ENCODE results near the gene RIPOR2.

RIPOR2 gene, protein sequence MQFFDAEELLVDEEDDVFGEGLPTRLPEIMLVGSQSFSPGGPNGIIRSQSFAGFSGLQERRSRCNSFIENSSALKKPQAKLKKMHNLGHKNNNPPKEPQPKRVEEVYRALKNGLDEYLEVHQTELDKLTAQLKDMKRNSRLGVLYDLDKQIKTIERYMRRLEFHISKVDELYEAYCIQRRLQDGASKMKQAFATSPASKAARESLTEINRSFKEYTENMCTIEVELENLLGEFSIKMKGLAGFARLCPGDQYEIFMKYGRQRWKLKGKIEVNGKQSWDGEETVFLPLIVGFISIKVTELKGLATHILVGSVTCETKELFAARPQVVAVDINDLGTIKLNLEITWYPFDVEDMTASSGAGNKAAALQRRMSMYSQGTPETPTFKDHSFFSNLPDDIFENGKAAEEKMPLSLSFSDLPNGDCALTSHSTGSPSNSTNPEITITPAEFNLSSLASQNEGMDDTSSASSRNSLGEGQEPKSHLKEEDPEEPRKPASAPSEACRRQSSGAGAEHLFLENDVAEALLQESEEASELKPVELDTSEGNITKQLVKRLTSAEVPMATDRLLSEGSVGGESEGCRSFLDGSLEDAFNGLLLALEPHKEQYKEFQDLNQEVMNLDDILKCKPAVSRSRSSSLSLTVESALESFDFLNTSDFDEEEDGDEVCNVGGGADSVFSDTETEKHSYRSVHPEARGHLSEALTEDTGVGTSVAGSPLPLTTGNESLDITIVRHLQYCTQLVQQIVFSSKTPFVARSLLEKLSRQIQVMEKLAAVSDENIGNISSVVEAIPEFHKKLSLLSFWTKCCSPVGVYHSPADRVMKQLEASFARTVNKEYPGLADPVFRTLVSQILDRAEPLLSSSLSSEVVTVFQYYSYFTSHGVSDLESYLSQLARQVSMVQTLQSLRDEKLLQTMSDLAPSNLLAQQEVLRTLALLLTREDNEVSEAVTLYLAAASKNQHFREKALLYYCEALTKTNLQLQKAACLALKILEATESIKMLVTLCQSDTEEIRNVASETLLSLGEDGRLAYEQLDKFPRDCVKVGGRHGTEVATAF

DNA sequence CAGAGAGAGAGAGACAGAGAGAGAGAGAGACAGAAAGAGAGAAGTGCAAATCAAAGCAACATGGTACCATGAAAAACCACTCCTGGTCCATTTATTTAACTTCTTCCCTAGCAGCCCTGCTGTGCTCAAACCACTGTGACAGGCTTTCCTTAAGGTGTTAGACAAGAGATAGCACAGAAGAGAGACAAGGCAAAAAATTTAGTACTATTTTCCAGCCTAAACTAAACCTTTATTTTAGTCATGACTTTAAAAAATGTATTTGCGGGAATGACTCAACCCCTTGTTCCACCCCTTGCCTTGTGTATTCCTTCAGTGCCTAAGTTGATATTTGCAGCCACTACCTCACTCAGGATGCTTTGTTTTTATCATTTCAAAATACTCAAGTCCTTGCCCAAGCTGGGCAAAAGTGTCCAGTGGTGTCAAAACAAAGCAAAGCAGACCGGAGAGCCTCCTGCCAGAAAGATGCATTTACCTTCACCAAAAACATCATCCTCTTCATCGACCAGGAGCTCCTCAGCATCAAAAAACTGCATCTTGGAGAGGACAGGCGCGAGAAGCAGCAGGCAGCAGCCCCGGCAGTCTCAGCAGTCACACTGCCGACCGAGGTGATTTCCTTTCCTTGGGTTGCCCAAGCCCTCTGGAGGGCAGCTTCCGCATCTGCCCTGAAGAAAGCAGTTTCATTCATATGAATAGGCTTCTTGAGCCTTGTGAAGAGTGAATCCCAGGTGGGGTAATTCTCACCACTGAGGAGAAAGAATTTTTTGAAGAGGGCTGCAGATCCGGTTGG lies at the start of gene RIPOR2:
TSS of gene RIPOR2 (minus strand) at position 595 of the 787 bp plus-strand sequence. CDS start at position 533, 62 bp downstream.
- TF ChIP-seq, protein P1, sequence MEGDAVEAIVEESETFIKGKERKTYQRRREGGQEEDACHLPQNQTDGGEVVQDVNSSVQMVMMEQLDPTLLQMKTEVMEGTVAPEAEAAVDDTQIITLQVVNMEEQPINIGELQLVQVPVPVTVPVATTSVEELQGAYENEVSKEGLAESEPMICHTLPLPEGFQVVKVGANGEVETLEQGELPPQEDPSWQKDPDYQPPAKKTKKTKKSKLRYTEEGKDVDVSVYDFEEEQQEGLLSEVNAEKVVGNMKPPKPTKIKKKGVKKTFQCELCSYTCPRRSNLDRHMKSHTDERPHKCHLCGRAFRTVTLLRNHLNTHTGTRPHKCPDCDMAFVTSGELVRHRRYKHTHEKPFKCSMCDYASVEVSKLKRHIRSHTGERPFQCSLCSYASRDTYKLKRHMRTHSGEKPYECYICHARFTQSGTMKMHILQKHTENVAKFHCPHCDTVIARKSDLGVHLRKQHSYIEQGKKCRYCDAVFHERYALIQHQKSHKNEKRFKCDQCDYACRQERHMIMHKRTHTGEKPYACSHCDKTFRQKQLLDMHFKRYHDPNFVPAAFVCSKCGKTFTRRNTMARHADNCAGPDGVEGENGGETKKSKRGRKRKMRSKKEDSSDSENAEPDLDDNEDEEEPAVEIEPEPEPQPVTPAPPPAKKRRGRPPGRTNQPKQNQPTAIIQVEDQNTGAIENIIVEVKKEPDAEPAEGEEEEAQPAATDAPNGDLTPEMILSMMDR (conservative IDR thresholded peaks at IDR 0.05) = no peak
- no peak within 1 kb of the TSS for H3K27ac ChIP-seq

DNA sequence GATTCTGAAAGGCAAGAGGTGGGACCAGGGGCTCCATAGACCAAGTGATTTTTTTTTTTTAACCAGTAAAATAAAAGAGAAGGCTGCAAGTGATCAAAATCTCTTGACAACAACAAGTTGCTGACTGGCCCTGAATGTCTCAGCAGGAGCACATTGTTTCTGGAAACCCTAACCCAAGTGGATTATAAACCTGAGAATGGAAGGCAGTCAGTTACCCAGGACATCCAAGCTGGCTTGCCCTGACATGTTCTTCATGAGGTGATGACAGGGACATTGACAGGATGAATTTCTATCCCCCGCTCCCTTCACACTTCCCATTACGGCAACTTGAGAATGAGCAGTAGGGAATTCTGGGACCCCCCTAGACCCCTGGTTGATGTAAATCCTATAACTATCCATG lies 49.6 kb upstream of the RIPOR2 start:
- TF ChIP-seq, protein P1 (conservative IDR thresholded peaks at IDR 0.05) = no peak
- H3K27ac ChIP-seq = no peak overlapping the region

DNA sequence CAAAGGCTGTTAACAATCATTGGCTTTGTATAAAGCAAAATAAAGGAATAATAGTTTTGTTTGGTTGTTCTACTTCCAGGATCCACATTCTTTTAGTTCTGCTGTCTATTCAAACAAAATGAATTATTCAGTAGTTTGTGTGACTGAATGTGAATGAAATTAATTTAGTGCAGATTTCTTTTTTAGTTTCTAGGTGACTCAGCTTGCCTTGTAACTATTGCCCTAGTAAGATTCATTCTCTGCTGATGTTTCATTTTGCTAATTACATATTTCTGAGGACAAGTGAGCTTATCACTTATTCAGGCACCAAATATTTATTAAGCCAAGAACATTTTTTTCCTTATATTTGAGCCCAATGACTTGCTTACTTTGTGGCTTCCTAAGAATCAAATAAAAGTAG lies 46.5 kb upstream of the RIPOR2 start:
- no peak overlapping the region for H3K27ac ChIP-seq
- TF ChIP-seq, protein P1 (conservative IDR thresholded peaks at IDR 0.05) = no peak

DNA sequence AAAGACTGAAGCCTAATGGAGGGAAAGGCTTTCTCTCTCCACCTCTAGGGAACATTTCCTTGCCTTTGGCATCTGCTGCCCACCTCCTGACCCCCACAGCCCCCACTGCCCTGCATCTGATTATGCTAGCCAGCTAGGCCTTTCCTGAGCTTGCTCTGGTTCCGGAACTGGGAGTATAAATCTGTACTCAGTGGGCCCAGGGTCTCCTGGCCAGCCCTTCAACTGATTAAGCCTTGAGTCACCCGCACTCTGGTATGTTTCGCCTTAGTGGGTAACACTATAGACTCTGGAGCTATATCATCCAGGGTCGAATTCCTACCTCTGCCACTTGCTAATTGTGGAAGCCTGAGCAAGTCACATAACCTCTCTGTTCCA lies 45.6 kb upstream of the RIPOR2 start:
- no peak overlapping the region for H3K27ac ChIP-seq
- TF ChIP-seq, protein P1 (conservative IDR thresholded peaks at IDR 0.05) = no peak

DNA sequence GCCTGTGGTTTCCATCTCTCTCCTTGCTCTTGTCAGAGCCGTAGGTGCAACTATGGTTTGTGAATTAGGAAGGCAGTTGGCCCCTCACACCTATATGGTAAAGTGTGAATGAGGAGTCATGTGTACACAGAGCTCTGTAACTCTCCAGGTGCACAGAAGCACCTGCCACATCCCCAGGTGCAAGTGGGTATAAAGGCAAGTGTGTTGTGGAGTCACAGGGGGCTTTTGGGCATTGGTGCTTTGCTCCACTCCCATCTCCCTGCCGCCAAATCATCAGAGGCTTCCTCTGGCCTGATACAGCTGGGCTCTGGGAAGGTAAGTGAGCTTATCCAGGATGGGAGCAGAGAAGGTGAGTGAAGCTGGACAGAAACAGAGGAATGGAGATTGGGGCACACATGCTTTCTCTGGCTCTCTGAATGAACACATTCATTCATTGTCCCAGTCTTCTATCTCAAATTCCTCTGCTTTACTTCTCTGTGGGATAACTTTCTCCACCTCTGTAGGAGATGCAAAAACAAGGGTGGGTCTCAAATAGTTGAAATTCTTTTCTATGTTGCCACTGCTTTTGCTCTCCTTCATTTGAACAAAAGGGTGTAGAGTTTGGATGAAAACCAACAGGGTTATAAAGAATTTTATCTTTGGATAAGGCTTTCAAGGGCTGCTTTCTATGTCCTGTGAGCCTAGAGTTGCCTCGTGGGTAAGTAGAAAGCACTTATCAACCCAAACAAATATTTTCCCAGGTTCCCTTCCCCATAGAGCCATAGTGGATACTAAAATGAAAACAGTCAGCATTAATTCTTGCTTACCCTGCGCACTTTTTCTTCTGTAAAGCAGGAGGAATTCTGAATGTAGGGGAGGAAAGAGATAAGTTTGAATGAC lies 45.0 kb upstream of the RIPOR2 start:
- TF ChIP-seq, protein P1 (conservative IDR thresholded peaks at IDR 0.05) = no peak
- H3K27ac ChIP-seq = no peak overlapping the region

DNA sequence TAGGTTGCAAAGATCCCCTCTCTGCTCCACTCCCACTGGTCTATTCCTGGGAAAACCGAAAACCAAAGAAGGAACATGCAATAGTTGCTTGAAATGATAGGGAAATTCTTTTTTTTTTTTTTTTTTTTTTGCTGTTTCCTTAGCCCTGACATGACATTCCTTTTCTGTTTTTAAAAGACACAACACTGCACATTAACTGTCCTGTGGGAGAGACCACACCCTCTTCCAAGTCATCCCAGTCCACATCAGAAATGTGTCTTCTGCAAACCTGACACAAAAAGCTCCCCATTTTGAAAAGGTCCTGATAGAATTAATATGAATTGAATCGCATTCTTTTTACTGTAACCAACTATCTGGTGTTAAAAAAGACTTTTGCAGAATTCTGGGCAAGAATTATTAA lies 43.4 kb upstream of the RIPOR2 start:
- H3K27ac ChIP-seq = no peak overlapping the region
- TF ChIP-seq, protein P1 (conservative IDR thresholded peaks at IDR 0.05) = no peak

Data from VCaP (cell line).